ENCODE measurements around the gene TRABD2A. TPM values are rescaled to one million over a fixed set of nuclear protein-coding genes. Genes with fewer than 3 reads are reported as not detected.
"Not testable (repeated sequence)": the region's sequence is repeated elsewhere in the genome, so short reads cannot be mapped to it uniquely, and the experiment has no call there.

The TRABD2A gene
- total RNA-seq, 2 experiments from 2014 or later: 1.6 to 1.9 TPM

DNA sequence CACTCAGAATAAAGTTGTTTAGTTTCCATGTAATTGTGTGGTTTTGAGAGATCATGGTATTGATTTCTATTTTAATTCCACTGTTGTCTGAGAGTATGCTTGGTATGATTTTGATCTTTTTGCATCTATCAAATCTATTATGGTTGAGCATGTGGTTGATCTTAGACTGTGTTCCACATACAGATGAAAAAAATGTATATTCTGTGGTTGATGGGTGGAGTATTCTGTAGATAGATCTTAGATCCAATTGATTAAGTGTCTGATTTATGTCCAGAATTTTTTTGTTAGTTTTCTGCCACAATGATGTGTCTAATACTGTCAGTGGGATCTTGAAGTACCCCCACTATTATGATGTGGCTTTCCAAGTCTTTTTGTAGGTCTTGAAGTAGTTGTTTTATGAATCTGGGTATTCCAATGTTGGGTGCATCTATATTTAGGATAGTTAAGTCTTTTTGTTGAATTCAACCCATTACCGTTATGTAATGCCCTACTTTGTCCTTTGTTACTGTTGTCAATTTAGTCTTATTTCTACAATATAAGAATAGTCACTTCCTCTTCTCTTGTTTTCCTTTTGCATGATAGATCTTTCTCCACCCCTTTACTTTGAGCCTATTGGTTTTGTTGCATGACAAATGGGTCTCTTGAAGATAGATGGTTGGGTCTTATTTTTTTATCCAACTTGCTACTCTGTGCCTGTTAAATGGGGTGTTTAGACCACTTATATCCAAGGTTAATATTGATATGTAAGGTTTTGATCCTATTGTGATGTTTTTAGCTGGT lies 101.8 kb downstream of the TRABD2A start:
- peaks cover 13% of the 10 kb centered on the region for H3K4me1 ChIP-seq (ENCODE audit: insufficient read depth, low read length, poor library complexity, severe bottlenecking)
- intact Hi-C loops (cut with micrococcal nuclease; ENCODE audit: unreplicated experiment): no loop called here
- H3K79me2 ChIP-seq (ENCODE audit: insufficient read depth, low read depth, low read length): no peaks in the 10 kb centered on the region
- no TSS peak for BruUV-seq (replicated peaks)
- H3K4me2 ChIP-seq (ENCODE audit: low read length): no peak overlapping the region
- no peaks in the 10 kb centered on the region for H3K9me3 ChIP-seq (ENCODE audit: low read length)
- no peaks in the 10 kb centered on the region for H3K36me3 ChIP-seq (ENCODE audit: insufficient read depth, low read length)
- no peak overlapping the region for H3K4me3 ChIP-seq (ENCODE audit: low read depth, low read length, poor library complexity, severe bottlenecking)
- DNase-seq (ENCODE audit: low spot score): no peak
- TF ChIP-seq, protein P1, sequence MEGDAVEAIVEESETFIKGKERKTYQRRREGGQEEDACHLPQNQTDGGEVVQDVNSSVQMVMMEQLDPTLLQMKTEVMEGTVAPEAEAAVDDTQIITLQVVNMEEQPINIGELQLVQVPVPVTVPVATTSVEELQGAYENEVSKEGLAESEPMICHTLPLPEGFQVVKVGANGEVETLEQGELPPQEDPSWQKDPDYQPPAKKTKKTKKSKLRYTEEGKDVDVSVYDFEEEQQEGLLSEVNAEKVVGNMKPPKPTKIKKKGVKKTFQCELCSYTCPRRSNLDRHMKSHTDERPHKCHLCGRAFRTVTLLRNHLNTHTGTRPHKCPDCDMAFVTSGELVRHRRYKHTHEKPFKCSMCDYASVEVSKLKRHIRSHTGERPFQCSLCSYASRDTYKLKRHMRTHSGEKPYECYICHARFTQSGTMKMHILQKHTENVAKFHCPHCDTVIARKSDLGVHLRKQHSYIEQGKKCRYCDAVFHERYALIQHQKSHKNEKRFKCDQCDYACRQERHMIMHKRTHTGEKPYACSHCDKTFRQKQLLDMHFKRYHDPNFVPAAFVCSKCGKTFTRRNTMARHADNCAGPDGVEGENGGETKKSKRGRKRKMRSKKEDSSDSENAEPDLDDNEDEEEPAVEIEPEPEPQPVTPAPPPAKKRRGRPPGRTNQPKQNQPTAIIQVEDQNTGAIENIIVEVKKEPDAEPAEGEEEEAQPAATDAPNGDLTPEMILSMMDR (conservative IDR thresholded peaks at IDR 0.05; ENCODE audit: low read length): no peak
- no peak for TF ChIP-seq EZH2phosphoT487 (IDR thresholded peaks at IDR 0.05; ENCODE audit: borderline replicate concordance, low read depth, low read length)
- CTCF ChIA-PET (ENCODE audit: unreplicated experiment): interaction anchor here (1.0 kb wide), 1 partner anchor 79 kb away, joined by 3 read pairs; no protein-coding TSS in a partner anchor
- no peak overlapping the region for H2AFZ ChIP-seq (ENCODE audit: low read length)
- no peaks in the 10 kb centered on the region for H4K20me1 ChIP-seq (ENCODE audit: insufficient read depth, low read length)
- POLR2A ChIA-PET: interaction anchor here (0.9 kb wide), 1 partner anchor 50 kb away, joined by 3 read pairs; no protein-coding TSS in a partner anchor
- no peaks in the 10 kb centered on the region for H3K9me2 ChIP-seq (ENCODE audit: insufficient read depth, low read length)
- no peak overlapping the region for H3K27ac ChIP-seq (ENCODE audit: low read depth, low read length, poor library complexity, severe bottlenecking)

DNA sequence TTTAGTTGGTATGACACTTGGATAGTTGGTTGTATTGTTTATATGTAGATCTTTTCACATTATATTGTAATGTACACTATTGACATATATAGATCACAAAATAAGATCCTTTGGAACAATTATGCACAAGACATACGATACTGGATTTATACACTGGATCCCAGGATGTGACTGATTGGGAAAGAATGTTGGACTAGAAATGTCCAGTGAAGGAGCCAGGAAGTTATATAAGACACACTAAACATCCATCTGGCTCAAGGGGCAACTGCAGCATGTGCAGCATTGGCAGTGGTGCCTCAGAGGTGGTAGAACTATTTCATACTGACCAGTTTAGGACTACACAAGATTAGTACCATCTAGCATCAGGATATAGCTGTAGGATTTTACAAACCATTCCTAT lies 104.9 kb downstream of the TRABD2A start:
- no peak overlapping the region for H2AFZ ChIP-seq (ENCODE audit: low read length)
- BruUV-seq (replicated peaks): no TSS peak
- H3K4me2 ChIP-seq (ENCODE audit: low read length): no peak overlapping the region
- no peaks in the 10 kb centered on the region for H3K9me2 ChIP-seq (ENCODE audit: insufficient read depth, low read length)
- intact Hi-C loops (cut with micrococcal nuclease; ENCODE audit: unreplicated experiment): no loop called here
- CTCF ChIA-PET (ENCODE audit: unreplicated experiment): no interaction called here
- no peaks in the 10 kb centered on the region for H3K4me1 ChIP-seq (ENCODE audit: insufficient read depth, low read length, poor library complexity, severe bottlenecking)
- no peak overlapping the region for H3K27ac ChIP-seq (ENCODE audit: low read depth, low read length, poor library complexity, severe bottlenecking)
- POLR2A ChIA-PET: no interaction called here
- no peak for TF ChIP-seq EZH2phosphoT487 (IDR thresholded peaks at IDR 0.05; ENCODE audit: borderline replicate concordance, low read depth, low read length)
- TF ChIP-seq, protein P1 (conservative IDR thresholded peaks at IDR 0.05; ENCODE audit: low read length): no peak
- H3K9me3 ChIP-seq (ENCODE audit: low read length): 0 out of 2 replicates have a peak, but pooled peaks cover 4% of the 10 kb centered on the region
- no peak overlapping the region for H3K4me3 ChIP-seq (ENCODE audit: low read depth, low read length, poor library complexity, severe bottlenecking)
- H3K36me3 ChIP-seq (ENCODE audit: insufficient read depth, low read length): no peaks in the 10 kb centered on the region
- no peak for DNase-seq (ENCODE audit: low spot score)
- H4K20me1 ChIP-seq (ENCODE audit: insufficient read depth, low read length): no peaks in the 10 kb centered on the region
- H3K79me2 ChIP-seq (ENCODE audit: insufficient read depth, low read depth, low read length): no peaks in the 10 kb centered on the region

DNA sequence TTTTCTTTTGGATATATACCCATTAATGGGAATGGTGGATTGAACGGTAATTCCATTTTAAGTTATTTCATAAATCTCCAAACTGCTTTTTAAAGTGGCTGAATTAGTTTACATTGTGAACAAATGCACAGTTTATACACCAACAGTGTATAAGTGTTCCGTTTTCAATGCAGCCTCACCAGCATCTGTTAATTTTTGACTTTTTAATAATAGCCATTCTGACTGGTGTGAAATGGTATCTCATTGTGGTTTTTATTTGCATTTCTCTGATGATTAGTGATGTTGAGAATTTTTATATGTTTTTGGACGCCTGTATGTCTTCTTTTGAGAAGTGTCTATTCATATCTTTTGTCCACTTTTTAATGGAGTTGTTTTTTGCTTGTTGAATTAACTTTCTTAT lies 107.3 kb downstream of the TRABD2A start:
- H3K4me3 ChIP-seq (ENCODE audit: low read depth, low read length, poor library complexity, severe bottlenecking); H4K20me1 ChIP-seq (ENCODE audit: insufficient read depth, low read length); BruUV-seq (replicated peaks); DNase-seq (ENCODE audit: low spot score); intact Hi-C loops (cut with micrococcal nuclease; ENCODE audit: unreplicated experiment); CTCF ChIA-PET (ENCODE audit: unreplicated experiment); POLR2A ChIA-PET; H3K9me2 ChIP-seq (ENCODE audit: insufficient read depth, low read length); H2AFZ ChIP-seq (ENCODE audit: low read length); H3K4me1 ChIP-seq (ENCODE audit: insufficient read depth, low read length, poor library complexity, severe bottlenecking); H3K27ac ChIP-seq (ENCODE audit: low read depth, low read length, poor library complexity, severe bottlenecking); H3K4me2 ChIP-seq (ENCODE audit: low read length); H3K9me3 ChIP-seq (ENCODE audit: low read length); H3K79me2 ChIP-seq (ENCODE audit: insufficient read depth, low read depth, low read length); H3K36me3 ChIP-seq (ENCODE audit: insufficient read depth, low read length): not testable (repeated sequence)

Other genes with a start within 250 kb of the TRABD2A start
- 1,901 and 3,039 TPM in 2 replicates for gene TMSB10, start 24.6 kb upstream of the TRABD2A start, total RNA-seq (2014; rRNA removed; shearing (Covaris generic))
- gene TMSB10, start 24.6 kb upstream of the TRABD2A start, total RNA-seq (2022): 869 and 903 TPM in 2 replicates
- 42.2 and 63.0 TPM in 2 replicates for gene KCMF1, start 90.1 kb upstream of the TRABD2A start, total RNA-seq (2014; rRNA removed; shearing (Covaris generic))
- gene KCMF1, start 90.1 kb upstream of the TRABD2A start, total RNA-seq (2022): 95.1 and 108 TPM in 2 replicates